Natural killer cell (primary cell): ENCODE data around the gene SLC4A1AP. TPM values are rescaled to one million over a fixed set of nuclear protein-coding genes. Genes with fewer than 3 reads are reported as not detected.
A peak's percentile ranks its signal among the peaks of the same experiment; 100 is the strongest.

ENCODE experiments used
- ATAC-seq, 3 donors: fragments of 150-1000 bp in 2 of 3; fragments of 200-7000 bp in 1 of 3; cut with Tn5 transposase; 1 replicate in 1 of 3; 2 replicates in 2 of 3; pipeline ENCODE4 v1.10.0; 2021; ENCODE audit warnings: mild to moderate bottlenecking in 2 of 3, moderate library complexity in 2 of 3
- DNase-seq, 2 donors: peaks; one replicate each; pipeline versions ENCODE4 v3.0.0 to v3.0.0-alpha.2; 2013 to 2021; ENCODE audit warnings: mixed read lengths in 1 of 2
- H3K27ac ChIP-seq: one replicate; pipeline ENCODE4 v1.5.1; 2013; ENCODE audit warnings: mild to moderate bottlenecking, low read length
- H3K27me3 ChIP-seq: one replicate; pipeline ENCODE4 v1.6.1; 2013; ENCODE audit warnings: low read length; ENCODE audit not compliant: control insufficient read depth, insufficient read depth
- H3K36me3 ChIP-seq: one replicate; pipeline ENCODE4 v1.6.1; 2013; ENCODE audit warnings: low read length; ENCODE audit not compliant: control insufficient read depth, insufficient read depth
- H3K4me1 ChIP-seq: one replicate; pipeline ENCODE4 v1.6.1; 2013; ENCODE audit warnings: low read length; ENCODE audit not compliant: control insufficient read depth, insufficient read depth
- H3K4me3 ChIP-seq: one replicate; pipeline ENCODE4 v1.5.1; 2013; ENCODE audit warnings: low read length
- H3K9me3 ChIP-seq: one replicate; pipeline ENCODE4 v1.6.1; 2013; ENCODE audit warnings: low read length; ENCODE audit not compliant: control insufficient read depth, insufficient read depth
- H3K27ac Mint-ChIP-seq, 2 donors: one replicate each; pipeline ENCODE4 v1.8.0; 2022; ENCODE audit warnings: mild to moderate bottlenecking in 2 of 2, mixed read lengths in 2 of 2, moderate library complexity in 1 of 2
- H3K27me3 Mint-ChIP-seq, 2 donors: one replicate each; pipeline ENCODE4 v1.8.0; 2022; ENCODE audit warnings: low read depth in 2 of 2, mixed read lengths in 2 of 2
- H3K36me3 Mint-ChIP-seq: one replicate; pipeline ENCODE4 v1.8.0; 2022; ENCODE audit warnings: mixed read lengths
- H3K4me1 Mint-ChIP-seq, 2 donors: one replicate each; pipeline ENCODE4 v1.8.0; 2022; ENCODE audit warnings: mixed read lengths in 2 of 2
- H3K4me3 Mint-ChIP-seq: one replicate; pipeline ENCODE4 v1.8.0; 2022; ENCODE audit warnings: mild to moderate bottlenecking, moderate library complexity, mixed read lengths
- H3K9me3 Mint-ChIP-seq, 2 donors: one replicate each; pipeline ENCODE4 v1.8.0; 2022; ENCODE audit warnings: mixed read lengths in 2 of 2
- CTCF ChIP-seq: fragments of 200-600 bp; IDR thresholded peaks from one replicate; pipeline ENCODE4 v1.8.0; 2022; ENCODE audit warnings: antibody characterized with exemption
- WGBS: methylation state at CpG from one replicate; pipeline ENCODE4 v1.1.7; 2013; ENCODE audit warnings: missing lambda C conversion rate; ENCODE audit not compliant: insufficient coverage; 5-methylcytosine and 5-hydroxymethylcytosine counted together
- intact Hi-C: fragments of 100-400 bp; cut with micrococcal nuclease; formaldehyde crosslinking; loops from one replicate; pipeline ENCODE4 v1.14.2; 2022
- total RNA-seq, 4 donors: library from RNA; stranded (reverse); fragments of 120-200 nt in 1 of 4; gene quantifications; one replicate each; pipeline versions ENCODE4 v1.2.3 to v1.2.4, GENCODE V29; 2013 to 2022

SLC4A1AP gene
- total RNA-seq, 3 donors from 2014 or later (not counting 1 experiment from before 2014, with no cell fraction given) = 22.0 to 26.0 (median 24.8) TPM

GRCh38 chr2:27735263-27735904 is 71.7 kb downstream of the SLC4A1AP start:
- no peak for TF ChIP-seq CTCF
- no peak overlapping the region for H3K27ac Mint-ChIP-seq
- Histone ChIP-seq H3K9me3 (no peaks in the 10 kb centered on the region), H3K4me3 (peak overlapping the region; percentile 32), H3K27me3 (no peaks in the 10 kb centered on the region), H3K36me3 (no peaks in the 10 kb centered on the region), H3K4me1 (peaks cover 12% of the 10 kb centered on the region), H3K27ac (no peak overlapping the region)
- intact Hi-C loops = no loop called here
- H3K4me1 Mint-ChIP-seq = peaks cover 5 to 8% of the 10 kb centered on the region in 2 donors
- WGBS = 10% methylated on average over 51 of the region's 51 CpGs
- peak overlapping the region; percentile 71 for H3K4me3 Mint-ChIP-seq
- peak; percentile 27 to 61 for DNase-seq
- no peaks in the 10 kb centered on the region for H3K36me3 Mint-ChIP-seq
- no peaks in the 10 kb centered on the region for H3K9me3 Mint-ChIP-seq
- peak; percentile 77 to 89 (median 85) for ATAC-seq
- H3K27me3 Mint-ChIP-seq = peaks cover 0 to 7% of the 10 kb centered on the region in 2 donors

- Histone ChIP-seq H3K4me3 (peak overlapping the region; percentile 11), H3K9me3 (no peaks in the 10 kb centered on the region), H3K36me3 (no peaks in the 10 kb centered on the region), H3K27ac (no peak overlapping the region), H3K4me1 (peaks cover 12% of the 10 kb centered on the region), H3K27me3 (no peaks in the 10 kb centered on the region)
- Mint-ChIP-seq H3K27ac (no peak overlapping the region), H3K27me3 (peaks cover 0 to 7% of the 10 kb centered on the region in 2 donors), H3K36me3 (no peaks in the 10 kb centered on the region), H3K9me3 (no peaks in the 10 kb centered on the region), H3K4me3 (peak overlapping the region; percentile 52), H3K4me1 (peaks cover 5 to 8% of the 10 kb centered on the region in 2 donors)
- intact Hi-C loops = no loop called here
- no peak for TF ChIP-seq CTCF
- DNase-seq (no peak), ATAC-seq (no peak)
- WGBS = 92% methylated on average over 10 of the region's 10 CpGs
Measured at GRCh38 chr2:27736031-27736889, 72.6 kb downstream of the SLC4A1AP start.

- H3K27me3 Mint-ChIP-seq = peaks cover 0 to 7% of the 10 kb centered on the region in 2 donors
- H3K4me1 ChIP-seq = peaks cover 12% of the 10 kb centered on the region
- H3K36me3 ChIP-seq = no peaks in the 10 kb centered on the region
- H3K9me3 ChIP-seq = no peaks in the 10 kb centered on the region
- no peaks in the 10 kb centered on the region for H3K36me3 Mint-ChIP-seq
- intact Hi-C loops = no loop called here
- ATAC-seq (no peak), DNase-seq (no peak)
- H3K27ac ChIP-seq = no peak overlapping the region
- TF ChIP-seq CTCF = no peak
- 96% methylated on average over 6 of the region's 6 CpGs for WGBS
- no peak overlapping the region for H3K27ac Mint-ChIP-seq
- H3K27me3 ChIP-seq = no peaks in the 10 kb centered on the region
- H3K4me3 ChIP-seq = no peak overlapping the region
- H3K9me3 Mint-ChIP-seq = no peaks in the 10 kb centered on the region
- H3K4me1 Mint-ChIP-seq = peaks cover 5 to 8% of the 10 kb centered on the region in 2 donors
- peak overlapping the region; percentile 49 for H3K4me3 Mint-ChIP-seq
Measured at GRCh38 chr2:27736890-27737204, 73.2 kb downstream of the SLC4A1AP start.
